Dedifferentiated amniotic fluid mesenchymal stem cell (primary cell): ENCODE measurements around the gene WNK1.
"Not testable (repeated sequence)": the region's sequence is repeated elsewhere in the genome, so short reads cannot be mapped to it uniquely, and the experiment has no call there.

ENCODE experiments used
- DNase-seq: peaks from one replicate; pipeline ENCODE4 v3.0.0-alpha.2; 2016; ENCODE audit errors: extremely low spot score

The WNK1 gene

GRCh38 chr12:751999-752694 lies at the start of gene WNK1:
WNK1 (plus strand) TSS chr12:752579; CDS start chr12:753566, 987 bp downstream.
- peak; percentile 100 for DNase-seq

GRCh38 chr12:704516-705242 lies 47.7 kb upstream of the WNK1 start:
- no peak for DNase-seq

- DNase-seq, result not testable (repeated sequence)
These were observed 44.3 kb upstream of the WNK1 start for GRCh38 chr12:708084-708483.

- DNase-seq, result no peak
These were observed 42.8 kb upstream of the WNK1 start for GRCh38 chr12:709455-710020.

GRCh38 chr12:712172-712863 lies 40.1 kb upstream of the WNK1 start:
- no peak for DNase-seq

- no peak for DNase-seq
These were observed 39.0 kb upstream of the WNK1 start for GRCh38 chr12:713281-713875.

- no peak for DNase-seq
These were observed 35.9 kb upstream of the WNK1 start for GRCh38 chr12:716506-716905.

- no peak for DNase-seq
These were observed 33.6 kb upstream of the WNK1 start for GRCh38 chr12:718756-719102.

- DNase-seq, result no peak
These were observed 32.0 kb upstream of the WNK1 start for GRCh38 chr12:720231-720941.

GRCh38 chr12:724194-724855 lies 28.1 kb upstream of the WNK1 start:
- no peak for DNase-seq

- DNase-seq, result no peak
These were observed 27.3 kb upstream of the WNK1 start for GRCh38 chr12:725076-725475.

- DNase-seq, result no peak
These were observed 25.9 kb upstream of the WNK1 start for GRCh38 chr12:726281-727140.

- DNase-seq, result no peak
These were observed 25.1 kb upstream of the WNK1 start for GRCh38 chr12:727321-727720.

GRCh38 chr12:728781-729180 lies 23.6 kb upstream of the WNK1 start:
- no peak for DNase-seq

- DNase-seq, result no peak
These were observed 23.2 kb upstream of the WNK1 start for GRCh38 chr12:729221-729620.

- no peak for DNase-seq
These were observed 21.8 kb upstream of the WNK1 start for GRCh38 chr12:730550-730949.

GRCh38 chr12:737122-737739 lies 15.1 kb upstream of the WNK1 start:
- no peak for DNase-seq

GRCh38 chr12:738712-739111 lies 13.7 kb upstream of the WNK1 start:
- no peak for DNase-seq

GRCh38 chr12:739349-739748 lies 13.0 kb upstream of the WNK1 start:
- no peak for DNase-seq

GRCh38 chr12:740921-741320 lies 11.5 kb upstream of the WNK1 start:
- DNase-seq, result no peak
